Nephron progenitor cell (in vitro differentiated cells): ENCODE measurements around the gene GALNT8.

Source experiments
- DNase-seq: peaks from one replicate; pipeline ENCODE4 v3.0.0; 2021
- H3K27ac Mint-ChIP-seq: 2 replicates; pipeline ENCODE4 v1.8.0; 2021; ENCODE audit warnings: mild to moderate bottlenecking, moderate library complexity, mixed read lengths
- H3K27me3 Mint-ChIP-seq: 2 replicates; pipeline ENCODE4 v1.8.0; 2021; ENCODE audit warnings: mild to moderate bottlenecking, low read depth, mixed read lengths; ENCODE audit not compliant: poor library complexity
- H3K36me3 Mint-ChIP-seq: 2 replicates; pipeline ENCODE4 v1.8.0; 2021; ENCODE audit warnings: low read depth, mixed read lengths
- H3K4me1 Mint-ChIP-seq: 2 replicates; pipeline ENCODE4 v1.8.0; 2021; ENCODE audit warnings: mixed read lengths
- H3K4me3 Mint-ChIP-seq: 2 replicates; pipeline ENCODE4 v1.8.0; 2021; ENCODE audit warnings: mild to moderate bottlenecking, moderate library complexity, mixed read lengths
- H3K9me3 Mint-ChIP-seq: 2 replicates; pipeline ENCODE4 v1.8.0; 2021; ENCODE audit warnings: mild to moderate bottlenecking, moderate library complexity, mixed read lengths
- TF ChIP-seq, protein P1 (sequence below): fragments of 200-600 bp; sonication (generic); IDR thresholded peaks from 2 replicates; pipeline ENCODE4 v1.5.0; 2021; ENCODE audit warnings: antibody characterized with exemption

The GALNT8 gene

GRCh38 chr12:4814485-4814884, 94.3 kb downstream of the GALNT8 start:
- Mint-ChIP-seq H3K9me3 (no peaks in the 10 kb centered on the region), H3K4me3 (no peak overlapping the region), H3K27me3 (peaks cover 34% of the 10 kb centered on the region), H3K4me1 (peaks cover 51% of the 10 kb centered on the region), H3K27ac (no peak overlapping the region), H3K36me3 (peaks cover 20% of the 10 kb centered on the region)
- TF ChIP-seq, protein P1, sequence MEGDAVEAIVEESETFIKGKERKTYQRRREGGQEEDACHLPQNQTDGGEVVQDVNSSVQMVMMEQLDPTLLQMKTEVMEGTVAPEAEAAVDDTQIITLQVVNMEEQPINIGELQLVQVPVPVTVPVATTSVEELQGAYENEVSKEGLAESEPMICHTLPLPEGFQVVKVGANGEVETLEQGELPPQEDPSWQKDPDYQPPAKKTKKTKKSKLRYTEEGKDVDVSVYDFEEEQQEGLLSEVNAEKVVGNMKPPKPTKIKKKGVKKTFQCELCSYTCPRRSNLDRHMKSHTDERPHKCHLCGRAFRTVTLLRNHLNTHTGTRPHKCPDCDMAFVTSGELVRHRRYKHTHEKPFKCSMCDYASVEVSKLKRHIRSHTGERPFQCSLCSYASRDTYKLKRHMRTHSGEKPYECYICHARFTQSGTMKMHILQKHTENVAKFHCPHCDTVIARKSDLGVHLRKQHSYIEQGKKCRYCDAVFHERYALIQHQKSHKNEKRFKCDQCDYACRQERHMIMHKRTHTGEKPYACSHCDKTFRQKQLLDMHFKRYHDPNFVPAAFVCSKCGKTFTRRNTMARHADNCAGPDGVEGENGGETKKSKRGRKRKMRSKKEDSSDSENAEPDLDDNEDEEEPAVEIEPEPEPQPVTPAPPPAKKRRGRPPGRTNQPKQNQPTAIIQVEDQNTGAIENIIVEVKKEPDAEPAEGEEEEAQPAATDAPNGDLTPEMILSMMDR: no peak
- DNase-seq: no peak

- no peaks in the 10 kb centered on the region for H3K9me3 Mint-ChIP-seq
- H3K4me3 Mint-ChIP-seq: no peak overlapping the region
- H3K4me1 Mint-ChIP-seq: peaks cover 56% of the 10 kb centered on the region
- H3K36me3 Mint-ChIP-seq: peaks cover 7% of the 10 kb centered on the region
- H3K27ac Mint-ChIP-seq: no peak overlapping the region
- TF ChIP-seq, protein P1: no peak
- DNase-seq: no peak
- peaks cover 12% of the 10 kb centered on the region for H3K27me3 Mint-ChIP-seq
These were observed 96.7 kb downstream of the GALNT8 start for GRCh38 chr12:4816744-4817525.

DNA sequence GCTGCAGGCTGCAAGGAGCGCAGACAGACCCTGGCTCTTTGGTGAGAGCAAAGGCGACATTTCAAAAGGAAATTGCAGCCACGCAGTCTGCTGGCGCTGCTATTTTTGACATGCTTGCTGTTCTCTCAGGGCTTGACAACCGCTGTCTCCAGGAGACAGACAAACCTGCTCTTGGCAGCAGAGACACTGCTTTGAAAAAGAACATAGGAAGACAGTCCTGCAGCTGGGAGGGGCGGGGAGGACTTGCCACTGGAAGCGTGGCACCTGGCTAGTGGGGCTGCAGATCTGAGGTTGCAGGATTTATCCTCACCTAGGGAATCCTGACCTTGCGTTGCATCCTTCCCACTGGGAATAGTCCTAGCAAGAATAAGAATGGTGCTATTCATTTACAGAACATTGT, 97.7 kb downstream of the GALNT8 start:
- peaks cover 12% of the 10 kb centered on the region for H3K27me3 Mint-ChIP-seq
- no peaks in the 10 kb centered on the region for H3K9me3 Mint-ChIP-seq
- H3K4me1 Mint-ChIP-seq: peaks cover 60% of the 10 kb centered on the region
- no peak overlapping the region for H3K4me3 Mint-ChIP-seq
- TF ChIP-seq, protein P1: no peak
- H3K36me3 Mint-ChIP-seq: peaks cover under 1% of the 10 kb centered on the region
- H3K27ac Mint-ChIP-seq: no peak overlapping the region
- no peak for DNase-seq

- Mint-ChIP-seq H3K27me3 (peaks cover 4% of the 10 kb centered on the region), H3K4me1 (peaks cover 45% of the 10 kb centered on the region), H3K27ac (no peak overlapping the region), H3K36me3 (no peaks in the 10 kb centered on the region), H3K9me3 (no peaks in the 10 kb centered on the region), H3K4me3 (no peak overlapping the region)
- DNase-seq: no peak
- TF ChIP-seq, protein P1: no peak
These were observed 99.5 kb downstream of the GALNT8 start for GRCh38 chr12:4819654-4820053.

- Mint-ChIP-seq H3K27me3 (peaks cover 4% of the 10 kb centered on the region), H3K27ac (peak overlapping the region; percentile 15), H3K4me1 (peaks cover 31% of the 10 kb centered on the region), H3K4me3 (peak overlapping the region; percentile 7), H3K36me3 (no peaks in the 10 kb centered on the region), H3K9me3 (no peaks in the 10 kb centered on the region)
- DNase-seq: no peak
- TF ChIP-seq, protein P1: no peak
These were observed 100.8 kb downstream of the GALNT8 start for GRCh38 chr12:4820971-4821370.
